WTC11 (cell line): ENCODE data around the gene PDZRN3. TPM values are rescaled to one million over a fixed set of nuclear protein-coding genes. Genes with fewer than 3 reads are reported as not detected.

Experiments
- ATAC-seq: fragments of 200-7000 bp; cut with Tn5 transposase; 2 replicates; pipeline ENCODE4 v1.10.0; 2021; ENCODE audit warnings: mild to moderate bottlenecking, moderate library complexity
- CTCF ChIA-PET: fragments of 300-600 bp; sonication (Branson Sonifier 250); formaldehyde crosslinking; loops from one replicate; lab custom pipeline; 2021; ENCODE audit warnings: antibody characterized with exemption; lab: Charles Lee
- POLR2A ChIA-PET: fragments of 350-600 bp; sonication (Branson Sonifier 250); formaldehyde crosslinking; loops from one replicate; lab custom pipeline; 2021; ENCODE audit warnings: antibody characterized with exemption; lab: Charles Lee
- DNase-seq: peaks from one replicate; pipeline ENCODE4 v3.0.0; 2021; ENCODE audit warnings: low spot score
- H3K27ac Mint-ChIP-seq: 2 replicates; pipeline ENCODE4 v1.8.0; 2021; ENCODE audit warnings: mixed read lengths
- H3K27me3 Mint-ChIP-seq: 2 replicates; pipeline ENCODE4 v1.8.0; 2021; ENCODE audit warnings: low read depth, mild to moderate bottlenecking, moderate library complexity, mixed read lengths
- H3K36me3 Mint-ChIP-seq: 2 replicates; pipeline ENCODE4 v1.8.0; 2021; ENCODE audit warnings: mixed read lengths
- H3K4me1 Mint-ChIP-seq: 2 replicates; pipeline ENCODE4 v1.8.0; 2022; ENCODE audit warnings: mixed read lengths
- H3K4me3 Mint-ChIP-seq: 2 replicates; pipeline ENCODE4 v1.8.0; 2021; ENCODE audit warnings: mild to moderate bottlenecking, moderate library complexity, mixed read lengths
- H3K9me3 Mint-ChIP-seq: 2 replicates; pipeline ENCODE4 v1.8.0; 2021; ENCODE audit warnings: mixed read lengths
- ATF2 ChIP-seq: sonication (generic); formaldehyde crosslinking; IDR thresholded peaks from 2 replicates; pipeline ENCODE4 v1.8.1; 2022; ENCODE audit warnings: low read depth, missing genetic modification reagents, borderline replicate concordance
- CDX4 ChIP-seq: fragments of 250-450 bp; sonication (Bioruptor Pico); IDR thresholded peaks from 2 replicates; pipeline ENCODE4 v1.9.0; 2021; ENCODE audit warnings: moderate library complexity, mild to moderate bottlenecking, inconsistent platforms, borderline replicate concordance
- E2F4 ChIP-seq: sonication (generic); formaldehyde crosslinking; IDR thresholded peaks from 2 replicates; pipeline ENCODE4 v1.8.1; 2022; ENCODE audit warnings: low read depth, mild to moderate bottlenecking, moderate library complexity, missing genetic modification reagents, borderline replicate concordance
- ETV6 ChIP-seq: sonication (generic); formaldehyde crosslinking; IDR thresholded peaks from 2 replicates; pipeline ENCODE4 v1.8.1; 2022; ENCODE audit warnings: mild to moderate bottlenecking, missing genetic modification reagents
- FOXJ3 ChIP-seq: sonication (generic); formaldehyde crosslinking; IDR thresholded peaks from 2 replicates; pipeline ENCODE4 v1.9.0; 2021; ENCODE audit warnings: missing genetic modification reagents, mild to moderate bottlenecking, borderline replicate concordance
- GABPB1 ChIP-seq: sonication (generic); formaldehyde crosslinking; IDR thresholded peaks from 2 replicates; pipeline ENCODE4 v1.8.1; 2023; ENCODE audit warnings: mild to moderate bottlenecking, missing genetic modification reagents
- HMGA2 ChIP-seq: fragments of 250-450 bp; sonication (Bioruptor Pico); IDR thresholded peaks from 2 replicates; pipeline ENCODE4 v1.4.0; 2021; ENCODE audit warnings: mild to moderate bottlenecking, moderate library complexity
- KAT7 ChIP-seq: sonication (generic); formaldehyde crosslinking; IDR thresholded peaks from 2 replicates; pipeline ENCODE4 v1.8.1; 2023; ENCODE audit warnings: missing genetic modification reagents, mild to moderate bottlenecking, borderline replicate concordance
- MLX ChIP-seq: sonication (generic); formaldehyde crosslinking; IDR thresholded peaks from 2 replicates; pipeline ENCODE4 v1.8.1; 2023; ENCODE audit warnings: mild to moderate bottlenecking, missing genetic modification reagents, moderate library complexity
- MXD4 ChIP-seq: fragments of 250-450 bp; sonication (Bioruptor Pico); IDR thresholded peaks from 2 replicates; pipeline ENCODE4 v1.8.0; 2021; ENCODE audit warnings: mild to moderate bottlenecking, moderate library complexity, borderline replicate concordance
- RELA ChIP-seq: sonication (generic); formaldehyde crosslinking; IDR thresholded peaks from 2 replicates; pipeline ENCODE4 v1.8.1; 2022; ENCODE audit warnings: missing genetic modification reagents, mild to moderate bottlenecking, borderline replicate concordance
- SMAD4 ChIP-seq: sonication (generic); formaldehyde crosslinking; IDR thresholded peaks from 2 replicates; pipeline ENCODE4 v1.8.0; 2022; ENCODE audit warnings: mild to moderate bottlenecking, missing genetic modification reagents
- TCF7 ChIP-seq: sonication (generic); formaldehyde crosslinking; IDR thresholded peaks from 2 replicates; pipeline ENCODE4 v1.8.0; 2022; ENCODE audit warnings: mild to moderate bottlenecking, low read depth, missing genetic modification reagents, moderate library complexity
- TEAD1 ChIP-seq: sonication (generic); formaldehyde crosslinking; IDR thresholded peaks from 2 replicates; pipeline ENCODE4 v1.8.0; 2022; ENCODE audit warnings: mild to moderate bottlenecking, missing genetic modification reagents
- USF2 ChIP-seq: sonication (generic); formaldehyde crosslinking; IDR thresholded peaks from 2 replicates; pipeline ENCODE4 v1.8.1; 2023; ENCODE audit warnings: mild to moderate bottlenecking, missing genetic modification reagents, moderate library complexity
- ZMAT4 ChIP-seq: fragments of 250-450 bp; sonication (Bioruptor Pico); IDR thresholded peaks from 2 replicates; pipeline ENCODE4 v1.9.0; 2021; ENCODE audit warnings: mild to moderate bottlenecking
- ZNF138 ChIP-seq: sonication (generic); formaldehyde crosslinking; conservative IDR thresholded peaks from 2 replicates; pipeline ENCODE4 v1.8.1; 2022; ENCODE audit warnings: mild to moderate bottlenecking, moderate library complexity, missing genetic modification reagents
- ZNF416 ChIP-seq: fragments of 250-450 bp; sonication (Bioruptor Pico); IDR thresholded peaks from 2 replicates; pipeline ENCODE4 v1.9.0; 2021; ENCODE audit warnings: mild to moderate bottlenecking, inconsistent platforms
- ZNF532 ChIP-seq: fragments of 250-450 bp; sonication (Bioruptor Pico); IDR thresholded peaks from 2 replicates; pipeline ENCODE4 v1.9.0; 2021; ENCODE audit warnings: mild to moderate bottlenecking, borderline replicate concordance
- ZSCAN18 ChIP-seq: fragments of 250-450 bp; sonication (Bioruptor Pico); IDR thresholded peaks from 2 replicates; pipeline ENCODE4 v2.1.2; 2022; ENCODE audit warnings: mild to moderate bottlenecking, moderate library complexity
- total RNA-seq: library from RNA; stranded (reverse); gene quantifications from 3 replicates; pipeline ENCODE4 v1.2.3, GENCODE V29; 2021

The PDZRN3 gene
- total RNA-seq, 1 experiment from 2014 or later, result 9.5 TPM

- DNase-seq (no peak), ATAC-seq (no peak)
- Mint-ChIP-seq H3K27me3 (no peaks in the 10 kb centered on the region), H3K4me3 (no peak overlapping the region), H3K27ac (no peak overlapping the region), H3K36me3 (no peaks in the 10 kb centered on the region), H3K9me3 (no peaks in the 10 kb centered on the region), H3K4me1 (peaks cover 9% of the 10 kb centered on the region)
- TF ChIP-seq SMAD4 (no peak), CDX4 (CRISPR knock-in tag) (no peak), ATF2 (no peak), ZNF138 (CRISPR knock-in tag) (no peak)
- CTCF ChIA-PET, result no interaction called here
- POLR2A ChIA-PET, result no interaction called here
These were observed 83.6 kb downstream of the PDZRN3 start for GRCh38 chr3:73540969-73541740.

- CTCF ChIA-PET, result no interaction called here
- H3K4me3 Mint-ChIP-seq, result no peak overlapping the region
- no peak for DNase-seq
- H3K9me3 Mint-ChIP-seq, result no peaks in the 10 kb centered on the region
- no peak for ATAC-seq
- no peak for TF ChIP-seq KAT7 (CRISPR knock-in tag)
- no peak for TF ChIP-seq HMGA2 (CRISPR knock-in tag)
- TF ChIP-seq ZMAT4 (CRISPR knock-in tag), result no peak
- TF ChIP-seq USF2 (CRISPR knock-in tag), result no peak
- no peak for TF ChIP-seq TCF7 (CRISPR knock-in tag)
- TF ChIP-seq ZNF532 (CRISPR knock-in tag), result no peak
- no peak for TF ChIP-seq ZSCAN18 (CRISPR knock-in tag)
- TF ChIP-seq GABPB1 (CRISPR knock-in tag), result no peak
- no peak for TF ChIP-seq MXD4 (CRISPR knock-in tag)
- TF ChIP-seq RELA, result no peak
- TF ChIP-seq FOXJ3 (CRISPR knock-in tag), result no peak
- TF ChIP-seq ETV6 (CRISPR knock-in tag), result no peak
- TF ChIP-seq TEAD1 (CRISPR knock-in tag), result no peak
- no peak for TF ChIP-seq E2F4 (CRISPR knock-in tag)
- TF ChIP-seq ZNF416 (CRISPR knock-in tag), result no peak
- TF ChIP-seq MLX (CRISPR knock-in tag), result no peak
- no peak overlapping the region for H3K27ac Mint-ChIP-seq
- H3K27me3 Mint-ChIP-seq, result no peaks in the 10 kb centered on the region
- H3K4me1 Mint-ChIP-seq, result peaks cover 24% of the 10 kb centered on the region
- no peaks in the 10 kb centered on the region for H3K36me3 Mint-ChIP-seq
- POLR2A ChIA-PET, result no interaction called here
These were observed 86.3 kb downstream of the PDZRN3 start for GRCh38 chr3:73538486-73538885.
